Subcutaneous abdominal adipose tissue (tissue), 5 donors: ENCODE data around the gene TMEM176B.
"Not testable (repeated sequence)": the region's sequence is repeated elsewhere in the genome, so short reads cannot be mapped to it uniquely, and the experiment has no call there.

Source experiments
- H3K27ac ChIP-seq: one replicate; pipeline ENCODE4 v1.7.0; 2013; ENCODE audit warnings: low read depth, mild to moderate bottlenecking, inconsistent platforms, low read length, moderate library complexity
- H3K27me3 ChIP-seq, 5 donors: one replicate each; pipeline ENCODE4 v1.7.0; 2013; ENCODE audit warnings: low read length in 5 of 5, inconsistent platforms in 1 of 5; ENCODE audit not compliant: control insufficient read depth in 5 of 5, insufficient read depth in 4 of 5
- H3K36me3 ChIP-seq, 5 donors: one replicate each; pipeline ENCODE4 v1.7.0; 2013; ENCODE audit warnings: low read length in 5 of 5; ENCODE audit not compliant: control insufficient read depth in 5 of 5, insufficient read depth in 5 of 5
- H3K4me1 ChIP-seq, 5 donors: one replicate each; pipeline ENCODE4 v1.7.0; 2013; ENCODE audit warnings: low read length in 5 of 5, mild to moderate bottlenecking in 3 of 5, moderate library complexity in 1 of 5; ENCODE audit not compliant: control insufficient read depth in 5 of 5, insufficient read depth in 5 of 5
- H3K4me3 ChIP-seq, 5 donors: one replicate each; pipeline ENCODE4 v1.7.0; 2013; ENCODE audit warnings: low read length in 5 of 5, low read depth in 1 of 5
- H3K9ac ChIP-seq, 5 donors: one replicate each; pipeline ENCODE4 v1.7.0; 2013; ENCODE audit warnings: low read length in 5 of 5, mild to moderate bottlenecking in 4 of 5, moderate library complexity in 3 of 5
- H3K9me3 ChIP-seq, 5 donors: one replicate each; pipeline ENCODE4 v1.7.0; 2013; ENCODE audit warnings: low read length in 5 of 5; ENCODE audit not compliant: control insufficient read depth in 5 of 5
- donor health status: healthy.
- donor health status: healthy.
- donor health status: healthy.
- donor health status: healthy.
- donor health status: healthy.

TMEM176B gene

DNA sequence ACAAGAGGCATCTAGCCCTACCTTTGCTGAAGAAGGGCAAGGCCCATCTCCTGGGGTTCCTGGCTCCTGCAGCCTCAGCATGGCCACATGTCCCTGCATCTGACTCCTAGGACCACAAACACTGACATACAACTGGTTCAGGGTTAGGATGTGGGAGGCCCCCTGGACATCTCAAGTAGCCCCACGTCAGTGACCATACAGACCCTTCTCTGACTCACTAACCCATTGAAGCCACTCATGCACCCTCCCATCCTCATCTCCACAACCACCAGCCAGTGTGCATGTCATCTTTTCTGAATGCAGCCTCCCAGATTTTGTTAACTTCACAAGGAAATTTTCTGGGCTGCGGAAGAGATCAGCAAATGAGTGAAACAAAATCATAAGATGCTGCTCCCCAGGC, 18.2 kb downstream of the TMEM176B start:
- H3K9me3 ChIP-seq = no peaks in the 10 kb centered on the region
- peaks cover 8 to 56% (median 39%) of the 10 kb centered on the region in 5 donors for H3K4me1 ChIP-seq
- no peak overlapping the region for H3K4me3 ChIP-seq
- H3K27ac ChIP-seq = peak overlapping the region; percentile 84
- no peak overlapping the region for H3K9ac ChIP-seq
- no peaks in the 10 kb centered on the region for H3K36me3 ChIP-seq
- no peaks in the 10 kb centered on the region for H3K27me3 ChIP-seq

DNA sequence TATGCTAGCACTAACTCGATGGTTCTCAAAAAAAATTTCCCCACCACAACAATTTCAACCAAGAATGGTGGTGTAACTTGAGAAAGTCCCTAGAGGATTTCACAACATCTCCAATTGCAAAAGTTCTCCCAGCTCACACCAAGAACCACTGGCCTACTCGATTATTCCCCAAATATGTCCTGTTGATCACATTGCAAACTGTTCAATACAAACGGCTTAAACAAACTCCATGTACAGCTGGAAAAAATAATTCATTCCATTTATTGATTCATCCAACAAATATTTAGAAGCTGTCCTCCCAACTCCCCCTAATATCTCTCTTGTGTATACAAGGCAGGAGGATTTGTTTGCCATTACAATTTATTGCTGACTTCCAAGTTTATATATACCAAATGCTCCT, 19.1 kb downstream of the TMEM176B start:
- H3K4me3 ChIP-seq = no peak overlapping the region
- H3K9me3 ChIP-seq = no peaks in the 10 kb centered on the region
- H3K4me1 ChIP-seq = peaks cover 8 to 54% (median 37%) of the 10 kb centered on the region in 5 donors

DNA sequence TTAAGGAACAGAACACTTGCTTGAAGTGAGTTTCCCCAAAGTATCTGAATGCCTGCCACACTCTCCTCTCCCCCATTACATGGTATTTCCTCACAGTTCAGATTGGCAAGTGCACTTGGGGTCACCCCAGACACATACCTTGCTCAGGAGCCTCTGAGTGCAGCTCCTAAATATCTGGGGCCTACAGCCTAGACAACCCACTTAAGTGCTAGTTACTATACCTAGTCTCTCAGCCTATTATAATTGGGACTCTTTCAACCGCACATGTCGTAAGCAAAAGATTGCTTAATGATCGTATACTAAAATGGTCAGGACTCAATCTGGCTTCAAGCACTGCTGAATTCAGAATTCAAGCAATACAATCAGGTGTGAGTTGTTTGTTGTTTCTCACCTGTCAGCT, 19.9 kb downstream of the TMEM176B start:
- H3K9ac ChIP-seq = peak overlapping the region in 1 of 5 donors; percentile 11
- H3K27ac ChIP-seq = peak overlapping the region; percentile 84
- H3K4me1 ChIP-seq = peaks cover 6 to 47% (median 31%) of the 10 kb centered on the region in 5 donors
- H3K9me3 ChIP-seq = no peaks in the 10 kb centered on the region
- no peaks in the 10 kb centered on the region for H3K27me3 ChIP-seq
- no peak overlapping the region for H3K4me3 ChIP-seq
- H3K36me3 ChIP-seq = no peaks in the 10 kb centered on the region

More for the DNA sequence above, 19.1 kb downstream of the TMEM176B start:
- Histone ChIP-seq H3K27ac (peak overlapping the region; percentile 84), H3K27me3 (no peaks in the 10 kb centered on the region), H3K9ac (no peak overlapping the region), H3K36me3 (no peaks in the 10 kb centered on the region)

GRCh38 chr7:150778738-150779301, 21.3 kb downstream of the TMEM176B start:
- Histone ChIP-seq H3K27me3 (no peaks in the 10 kb centered on the region), H3K27ac (no peak overlapping the region), H3K4me1 (peaks cover 3 to 33% (median 19%) of the 10 kb centered on the region in 5 donors), H3K9me3 (no peaks in the 10 kb centered on the region), H3K36me3 (no peaks in the 10 kb centered on the region), H3K9ac (no peak overlapping the region), H3K4me3 (no peak overlapping the region)

GRCh38 chr7:150778014-150778737, 22.0 kb downstream of the TMEM176B start:
- no peak overlapping the region for H3K4me3 ChIP-seq
- H3K9ac ChIP-seq = no peak overlapping the region
- peaks cover 0 to under 1% (median 0%) of the 10 kb centered on the region in 5 donors for H3K9me3 ChIP-seq
- no peaks in the 10 kb centered on the region for H3K36me3 ChIP-seq
- H3K4me1 ChIP-seq = peaks cover 3 to 31% (median 19%) of the 10 kb centered on the region in 5 donors
- no peaks in the 10 kb centered on the region for H3K27me3 ChIP-seq
- H3K27ac ChIP-seq = no peak overlapping the region

DNA sequence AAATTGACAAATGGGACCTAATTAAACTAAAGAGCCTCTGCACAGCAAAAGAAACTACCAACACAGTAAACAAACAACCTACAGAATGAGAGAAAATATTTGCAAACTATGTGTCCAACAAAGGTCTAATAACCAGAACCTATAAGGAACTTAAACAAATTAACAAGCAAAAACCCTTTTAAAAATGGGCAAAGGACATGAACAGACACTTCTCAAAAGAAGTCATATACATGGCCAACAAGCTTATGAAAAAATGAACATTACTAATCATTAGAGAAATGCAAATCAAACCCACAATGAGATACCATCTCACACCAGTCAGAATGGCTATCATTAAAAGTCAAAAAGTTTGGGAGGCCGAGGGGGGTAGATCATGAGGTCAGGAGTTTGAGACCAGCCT, 26.0 kb downstream of the TMEM176B start:
- not testable (repeated sequence) for H3K36me3 ChIP-seq, H3K27me3 ChIP-seq, H3K4me3 ChIP-seq, H3K9ac ChIP-seq, H3K27ac ChIP-seq, H3K9me3 ChIP-seq, H3K4me1 ChIP-seq

GRCh38 chr7:150769768-150770167, 30.4 kb downstream of the TMEM176B start:
- Histone ChIP-seq H3K4me1 (no peaks in the 10 kb centered on the region), H3K9me3 (peaks cover 0 to 5% (median 0%) of the 10 kb centered on the region in 5 donors), H3K9ac (no peak overlapping the region), H3K27me3 (no peaks in the 10 kb centered on the region), H3K4me3 (no peak overlapping the region), H3K27ac (no peak overlapping the region), H3K36me3 (no peaks in the 10 kb centered on the region)

- no peaks in the 10 kb centered on the region for H3K27me3 ChIP-seq
- no peaks in the 10 kb centered on the region for H3K4me1 ChIP-seq
- no peak overlapping the region for H3K9ac ChIP-seq
Measured at GRCh38 chr7:150766334-150766709, 33.8 kb downstream of the TMEM176B start.

GRCh38 chr7:150759479-150759878, 40.7 kb downstream of the TMEM176B start:
- H3K9me3 ChIP-seq = no peaks in the 10 kb centered on the region
- H3K36me3 ChIP-seq = no peaks in the 10 kb centered on the region
- H3K27ac ChIP-seq = no peak overlapping the region
- H3K4me3 ChIP-seq = no peak overlapping the region
- no peak overlapping the region for H3K9ac ChIP-seq
- H3K27me3 ChIP-seq = no peaks in the 10 kb centered on the region
- H3K4me1 ChIP-seq = peaks cover 3 to 18% (median 7%) of the 10 kb centered on the region in 5 donors

More at GRCh38 chr7:150766334-150766709, 33.8 kb downstream of the TMEM176B start:
- Histone ChIP-seq H3K27ac (no peak overlapping the region), H3K4me3 (no peak overlapping the region), H3K36me3 (no peaks in the 10 kb centered on the region), H3K9me3 (no peaks in the 10 kb centered on the region)

DNA sequence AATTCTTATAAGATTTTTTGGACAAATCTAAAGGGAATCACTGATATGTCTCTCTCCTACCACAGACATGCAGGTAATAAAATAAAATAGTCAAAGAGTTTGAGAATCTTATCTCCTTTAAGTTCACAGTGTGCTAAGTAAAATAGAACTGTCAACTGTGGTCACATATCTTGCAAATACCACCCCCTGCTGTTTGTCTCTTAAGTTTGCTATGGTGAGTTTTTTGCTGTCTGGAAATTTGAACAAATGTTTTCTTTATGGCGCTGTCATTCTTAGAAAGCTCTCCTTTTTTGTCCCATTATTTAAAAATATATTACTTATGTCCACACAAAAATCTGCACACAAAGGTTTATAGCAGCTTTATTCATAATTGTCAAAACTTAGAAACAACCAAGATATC, 43.3 kb downstream of the TMEM176B start:
- H3K9me3 ChIP-seq = no peaks in the 10 kb centered on the region
- no peak overlapping the region for H3K27ac ChIP-seq
- no peaks in the 10 kb centered on the region for H3K36me3 ChIP-seq
- H3K4me1 ChIP-seq = peaks cover 3 to 26% (median 8%) of the 10 kb centered on the region in 5 donors
- H3K9ac ChIP-seq = no peak overlapping the region
- H3K27me3 ChIP-seq = peaks cover 0 to 5% (median 0%) of the 10 kb centered on the region in 5 donors
- H3K4me3 ChIP-seq = no peak overlapping the region
